HG03520 (cell line): ENCODE data around the gene MSI2.

Experiments used
- ATAC-seq: cut with Tn5 transposase; IDR thresholded peaks from one replicate; pipeline ENCODE4 v1.9.1; 2021; ENCODE audit warnings: mild to moderate bottlenecking, moderate library complexity; ENCODE audit not compliant: unreplicated experiment

Gene MSI2

GRCh38 chr17:57269052-57269451 is 12.7 kb downstream of the MSI2 start:
- no peak for ATAC-seq

- no peak for ATAC-seq
These were observed 13.4 kb downstream of the MSI2 start for GRCh38 chr17:57269598-57270255.

- no peak for ATAC-seq
These were observed 14.5 kb downstream of the MSI2 start for GRCh38 chr17:57270801-57271245.

GRCh38 chr17:57271821-57272220 is 15.5 kb downstream of the MSI2 start:
- no peak for ATAC-seq

GRCh38 chr17:57273490-57273889 is 17.2 kb downstream of the MSI2 start:
- ATAC-seq: no peak

GRCh38 chr17:57274162-57274561 is 17.8 kb downstream of the MSI2 start:
- ATAC-seq: no peak

GRCh38 chr17:57275071-57275764 is 18.9 kb downstream of the MSI2 start:
- no peak for ATAC-seq

- no peak for ATAC-seq
These were observed 20.3 kb downstream of the MSI2 start for GRCh38 chr17:57276621-57277020.

- ATAC-seq: no peak
These were observed 21.7 kb downstream of the MSI2 start for GRCh38 chr17:57277923-57278604.

- ATAC-seq: no peak
These were observed 22.5 kb downstream of the MSI2 start for GRCh38 chr17:57278740-57279387.

GRCh38 chr17:57279432-57279831 is 23.1 kb downstream of the MSI2 start:
- no peak for ATAC-seq

GRCh38 chr17:57281887-57282286 is 25.6 kb downstream of the MSI2 start:
- ATAC-seq: no peak

- ATAC-seq: no peak
These were observed 26.0 kb downstream of the MSI2 start for GRCh38 chr17:57282296-57282695.

GRCh38 chr17:57283203-57283971 is 27.1 kb downstream of the MSI2 start:
- ATAC-seq: no peak

GRCh38 chr17:57284583-57284982 is 28.3 kb downstream of the MSI2 start:
- ATAC-seq: no peak

GRCh38 chr17:57284984-57285646 is 28.8 kb downstream of the MSI2 start:
- ATAC-seq: no peak

- no peak for ATAC-seq
These were observed 29.4 kb downstream of the MSI2 start for GRCh38 chr17:57285701-57286100.

GRCh38 chr17:57286399-57287105 is 30.2 kb downstream of the MSI2 start:
- ATAC-seq: no peak

GRCh38 chr17:57288040-57288772 is 31.9 kb downstream of the MSI2 start:
- ATAC-seq: no peak
